ENCODE data around the gene PLA2G2F.

The PLA2G2F gene

GRCh38 chr1:20107351-20107750, 31.8 kb upstream of the PLA2G2F start:
- Histone ChIP-seq H2BK15ac (ENCODE audit: low read length) (no peak overlapping the region), H4K8ac (ENCODE audit: low read depth, low read length) (no peak overlapping the region), H3K4me2 (ENCODE audit: insufficient read depth, low read length, poor library complexity, severe bottlenecking) (no peak overlapping the region), H2AK5ac (ENCODE audit: low read depth, low read length) (no peak overlapping the region), H2BK12ac (ENCODE audit: low read length) (no peak overlapping the region), H3K23ac (ENCODE audit: low read depth, low read length, poor library complexity) (no peak overlapping the region), H2AFZ (ENCODE audit: low read length) (peak overlapping the region; percentile 20), H3K79me1 (ENCODE audit: low read depth, low read length) (no peaks in the 10 kb centered on the region), H3K18ac (ENCODE audit: low read length) (peak overlapping the region; percentile 32), H3K9me3 (replicated peaks in 1 of 2; ENCODE audit: control insufficient read depth in 2 of 2, insufficient read depth in 1 of 2, low read depth in 1 of 2, low read length in 2 of 2) (no peaks in the 10 kb centered on the region), H3K36me3 (replicated peaks in 1 of 2; ENCODE audit: control insufficient read depth in 2 of 2, insufficient read depth in 2 of 2, low read length in 2 of 2) (no peaks in the 10 kb centered on the region), H3K27ac (replicated peaks; ENCODE audit: low read length) (no peak overlapping the region), H3K4ac (ENCODE audit: low read length) (no peak overlapping the region), H3K9ac (ENCODE audit: low read depth, low read length, poor library complexity) (no peak overlapping the region), H2BK5ac (ENCODE audit: low read length) (no peak overlapping the region), H3K27me3 (ENCODE audit: control insufficient read depth in 3 of 3, insufficient read depth in 3 of 3, low read depth in 1 of 3, low read length in 3 of 3) (no peaks in the 10 kb centered on the region), H3K4me1 (ENCODE audit: control insufficient read depth in 2 of 2, insufficient read depth in 1 of 2, low read depth in 1 of 2, low read length in 2 of 2) (peaks cover 0 to 21% of the 10 kb centered on the region in 2 donors), H4K91ac (ENCODE audit: low read depth, low read length, poor library complexity) (no peak overlapping the region), H3K4me3 (ENCODE audit: low read length in 2 of 2) (no peak overlapping the region), H3K14ac (ENCODE audit: low read length) (no peak overlapping the region), H2BK120ac (ENCODE audit: low read depth, low read length) (no peak overlapping the region)
- WGBS, 2 donors (ENCODE audit: extremely low coverage in 2 of 2, insufficient read length in 2 of 2, insufficient replicate concordance in 1 of 2) = no CpG with 5 or more reads among the region's 4 CpGs
- DNase-seq (ENCODE audit: low spot score) = no peak

- Histone ChIP-seq H3K27ac (replicated peaks; ENCODE audit: low read length) (no peak overlapping the region), H2BK15ac (ENCODE audit: low read length) (no peak overlapping the region), H2BK12ac (ENCODE audit: low read length) (no peak overlapping the region), H2AK5ac (ENCODE audit: low read depth, low read length) (no peak overlapping the region), H3K14ac (ENCODE audit: low read length) (no peak overlapping the region), H3K4ac (ENCODE audit: low read length) (no peak overlapping the region), H2AFZ (ENCODE audit: low read length) (no peak overlapping the region), H3K23ac (ENCODE audit: low read depth, low read length, poor library complexity) (no peak overlapping the region), H2BK120ac (ENCODE audit: low read depth, low read length) (no peak overlapping the region), H3K4me2 (ENCODE audit: insufficient read depth, low read length, poor library complexity, severe bottlenecking) (no peak overlapping the region), H3K4me1 (ENCODE audit: control insufficient read depth in 2 of 2, insufficient read depth in 1 of 2, low read depth in 1 of 2, low read length in 2 of 2) (peaks cover 0 to 21% of the 10 kb centered on the region in 2 donors), H4K91ac (ENCODE audit: low read depth, low read length, poor library complexity) (no peak overlapping the region), H3K18ac (ENCODE audit: low read length) (no peak overlapping the region), H4K8ac (ENCODE audit: low read depth, low read length) (no peak overlapping the region), H2BK5ac (ENCODE audit: low read length) (no peak overlapping the region), H3K9ac (ENCODE audit: low read depth, low read length, poor library complexity) (no peak overlapping the region), H3K79me1 (ENCODE audit: low read depth, low read length) (no peaks in the 10 kb centered on the region), H3K9me3 (replicated peaks in 1 of 2; ENCODE audit: control insufficient read depth in 2 of 2, insufficient read depth in 1 of 2, low read depth in 1 of 2, low read length in 2 of 2) (no peaks in the 10 kb centered on the region), H3K36me3 (replicated peaks in 1 of 2; ENCODE audit: control insufficient read depth in 2 of 2, insufficient read depth in 2 of 2, low read length in 2 of 2) (no peaks in the 10 kb centered on the region), H3K4me3 (ENCODE audit: low read length in 2 of 2) (no peak overlapping the region), H3K27me3 (ENCODE audit: control insufficient read depth in 3 of 3, insufficient read depth in 3 of 3, low read depth in 1 of 3, low read length in 3 of 3) (no peaks in the 10 kb centered on the region)
- DNase-seq (ENCODE audit: low spot score) = no peak
- no CpG with 5 or more reads among the region's 4 CpGs for WGBS, 2 donors (ENCODE audit: extremely low coverage in 2 of 2, insufficient read length in 2 of 2, insufficient replicate concordance in 1 of 2)
Observed at GRCh38 chr1:20107796-20108195, 31.3 kb upstream of the PLA2G2F start.

DNA sequence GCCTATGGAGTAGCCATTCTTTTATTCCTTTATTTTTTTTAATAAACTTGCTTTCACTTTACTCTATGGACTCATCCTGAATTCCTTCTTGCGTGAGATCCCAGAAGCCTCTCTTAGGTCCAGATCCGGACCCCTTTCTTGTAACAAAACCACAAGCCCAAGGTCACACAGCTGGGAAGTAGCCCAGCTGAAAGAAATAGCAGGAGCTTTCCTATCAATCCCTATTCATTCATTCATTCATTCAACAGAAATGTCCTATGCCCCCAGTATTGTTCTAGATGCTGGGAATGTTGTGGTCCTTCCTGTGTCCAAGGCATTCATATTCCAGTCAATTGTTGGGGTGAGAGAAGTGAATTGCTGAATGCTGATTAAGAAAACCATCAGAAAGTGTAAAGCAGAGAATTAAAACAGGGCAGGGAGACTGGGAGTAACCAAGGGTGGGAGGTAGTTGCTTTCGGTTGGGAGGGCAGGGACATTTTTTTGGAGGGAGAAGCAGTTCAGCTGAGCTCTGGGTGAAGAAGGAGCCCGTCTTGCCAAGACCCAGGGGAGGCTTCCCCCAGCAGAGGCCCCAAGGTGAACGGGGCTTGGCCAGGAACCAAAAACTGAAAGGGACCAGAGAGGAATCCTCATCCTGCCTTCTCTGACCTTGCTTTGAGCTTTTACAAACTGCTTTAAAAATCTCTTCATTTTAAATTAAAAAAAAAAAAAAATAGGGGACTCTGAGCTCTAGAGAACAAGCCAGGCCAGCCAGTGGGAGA, 30.6 kb upstream of the PLA2G2F start:
- H3K27ac ChIP-seq (replicated peaks; ENCODE audit: low read length) = no peak overlapping the region
- no peak overlapping the region for H3K14ac ChIP-seq (ENCODE audit: low read length)
- no CpG with 5 or more reads among the region's 5 CpGs for WGBS, 2 donors (ENCODE audit: extremely low coverage in 2 of 2, insufficient read length in 2 of 2, insufficient replicate concordance in 1 of 2)
- H2BK15ac ChIP-seq (ENCODE audit: low read length) = no peak overlapping the region
- H3K79me1 ChIP-seq (ENCODE audit: low read depth, low read length) = no peaks in the 10 kb centered on the region
- no peak overlapping the region for H3K9ac ChIP-seq (ENCODE audit: low read depth, low read length, poor library complexity)
- no peak overlapping the region for H2BK12ac ChIP-seq (ENCODE audit: low read length)
- no peak overlapping the region for H3K4ac ChIP-seq (ENCODE audit: low read length)
- H2AFZ ChIP-seq (ENCODE audit: low read length) = peak overlapping the region; percentile 63
- H4K91ac ChIP-seq (ENCODE audit: low read depth, low read length, poor library complexity) = no peak overlapping the region
- H3K18ac ChIP-seq (ENCODE audit: low read length) = no peak overlapping the region
- H3K4me2 ChIP-seq (ENCODE audit: insufficient read depth, low read length, poor library complexity, severe bottlenecking) = no peak overlapping the region
- H4K8ac ChIP-seq (ENCODE audit: low read depth, low read length) = no peak overlapping the region
- peaks cover 0 to 21% of the 10 kb centered on the region in 2 donors for H3K4me1 ChIP-seq (ENCODE audit: control insufficient read depth in 2 of 2, insufficient read depth in 1 of 2, low read depth in 1 of 2, low read length in 2 of 2)
- no peaks in the 10 kb centered on the region for H3K9me3 ChIP-seq (replicated peaks in 1 of 2; ENCODE audit: control insufficient read depth in 2 of 2, insufficient read depth in 1 of 2, low read depth in 1 of 2, low read length in 2 of 2)
- H3K27me3 ChIP-seq (ENCODE audit: control insufficient read depth in 3 of 3, insufficient read depth in 3 of 3, low read depth in 1 of 3, low read length in 3 of 3) = no peaks in the 10 kb centered on the region
- H3K4me3 ChIP-seq (ENCODE audit: low read length in 2 of 2) = no peak overlapping the region
- H3K36me3 ChIP-seq (replicated peaks in 1 of 2; ENCODE audit: control insufficient read depth in 2 of 2, insufficient read depth in 2 of 2, low read length in 2 of 2) = no peaks in the 10 kb centered on the region
- H2BK5ac ChIP-seq (ENCODE audit: low read length) = no peak overlapping the region
- H2AK5ac ChIP-seq (ENCODE audit: low read depth, low read length) = no peak overlapping the region
- DNase-seq (ENCODE audit: low spot score) = no peak
- no peak overlapping the region for H2BK120ac ChIP-seq (ENCODE audit: low read depth, low read length)
- no peak overlapping the region for H3K23ac ChIP-seq (ENCODE audit: low read depth, low read length, poor library complexity)

GRCh38 chr1:20109223-20109856, 29.8 kb upstream of the PLA2G2F start:
- H2BK15ac ChIP-seq (ENCODE audit: low read length) = no peak overlapping the region
- H3K9ac ChIP-seq (ENCODE audit: low read depth, low read length, poor library complexity) = no peak overlapping the region
- H3K9me3 ChIP-seq (replicated peaks in 1 of 2; ENCODE audit: control insufficient read depth in 2 of 2, insufficient read depth in 1 of 2, low read depth in 1 of 2, low read length in 2 of 2) = no peaks in the 10 kb centered on the region
- no peak overlapping the region for H3K4me2 ChIP-seq (ENCODE audit: insufficient read depth, low read length, poor library complexity, severe bottlenecking)
- H2BK12ac ChIP-seq (ENCODE audit: low read length) = no peak overlapping the region
- H3K27ac ChIP-seq (replicated peaks; ENCODE audit: low read length) = no peak overlapping the region
- peak overlapping the region; percentile 92 for H3K18ac ChIP-seq (ENCODE audit: low read length)
- H3K14ac ChIP-seq (ENCODE audit: low read length) = no peak overlapping the region
- H3K4me1 ChIP-seq (ENCODE audit: control insufficient read depth in 2 of 2, insufficient read depth in 1 of 2, low read depth in 1 of 2, low read length in 2 of 2) = peaks cover 0 to 21% of the 10 kb centered on the region in 2 donors
- no peak overlapping the region for H2AK5ac ChIP-seq (ENCODE audit: low read depth, low read length)
- no peak overlapping the region for H4K8ac ChIP-seq (ENCODE audit: low read depth, low read length)
- no peak overlapping the region for H3K23ac ChIP-seq (ENCODE audit: low read depth, low read length, poor library complexity)
- no peak overlapping the region for H2AFZ ChIP-seq (ENCODE audit: low read length)
- no peaks in the 10 kb centered on the region for H3K79me1 ChIP-seq (ENCODE audit: low read depth, low read length)
- no peak for DNase-seq (ENCODE audit: low spot score)
- H2BK5ac ChIP-seq (ENCODE audit: low read length) = no peak overlapping the region
- H2BK120ac ChIP-seq (ENCODE audit: low read depth, low read length) = no peak overlapping the region
- no peaks in the 10 kb centered on the region for H3K36me3 ChIP-seq (replicated peaks in 1 of 2; ENCODE audit: control insufficient read depth in 2 of 2, insufficient read depth in 2 of 2, low read length in 2 of 2)
- H3K4ac ChIP-seq (ENCODE audit: low read length) = no peak overlapping the region
- H3K4me3 ChIP-seq (ENCODE audit: low read length in 2 of 2) = no peak overlapping the region
- no peak overlapping the region for H4K91ac ChIP-seq (ENCODE audit: low read depth, low read length, poor library complexity)
- H3K27me3 ChIP-seq (ENCODE audit: control insufficient read depth in 3 of 3, insufficient read depth in 3 of 3, low read depth in 1 of 3, low read length in 3 of 3) = no peaks in the 10 kb centered on the region
- WGBS, 2 donors (ENCODE audit: extremely low coverage in 2 of 2, insufficient read length in 2 of 2, insufficient replicate concordance in 1 of 2) = no CpG with 5 or more reads among the region's 4 CpGs
